HG03460 (cell line): ENCODE measurements around the gene NPRL2.

Source experiments
- ATAC-seq: cut with Tn5 transposase; IDR thresholded peaks from one replicate; pipeline ENCODE4 v1.9.1; 2021; ENCODE audit not compliant: unreplicated experiment

Gene NPRL2

GRCh38 chr3:50373146-50374051 lies 22.8 kb upstream of the NPRL2 start:
- no peak for ATAC-seq

- no peak for ATAC-seq
Measured at GRCh38 chr3:50372349-50372748, 21.8 kb upstream of the NPRL2 start.

GRCh38 chr3:50371133-50371685 lies 20.6 kb upstream of the NPRL2 start:
- ATAC-seq = no peak

GRCh38 chr3:50370594-50370993 lies 20.0 kb upstream of the NPRL2 start:
- no peak for ATAC-seq

- no peak for ATAC-seq
Measured at GRCh38 chr3:50369012-50369670, 18.6 kb upstream of the NPRL2 start.

GRCh38 chr3:50365842-50366220 lies 15.3 kb upstream of the NPRL2 start:
- ATAC-seq = no peak

- peak; percentile 87 for ATAC-seq
Measured at GRCh38 chr3:50365080-50365841, 14.7 kb upstream of the NPRL2 start.

- ATAC-seq = peak; percentile 5
Measured at GRCh38 chr3:50364573-50365079, 14.1 kb upstream of the NPRL2 start.

- peak; percentile 23 for ATAC-seq
Measured at GRCh38 chr3:50359760-50360110, 9.2 kb upstream of the NPRL2 start.

GRCh38 chr3:50358911-50359759 lies 8.6 kb upstream of the NPRL2 start, which contains the start of gene TMEM115:
TSS of gene TMEM115 (minus strand) at chr3:50359521. CDS start at chr3:50359063, 458 bp downstream.
- ATAC-seq = peak; percentile 99

- ATAC-seq = no peak
Measured at GRCh38 chr3:50358355-50358910, 7.9 kb upstream of the NPRL2 start.

- no peak for ATAC-seq
Measured at GRCh38 chr3:50357481-50357880, 6.9 kb upstream of the NPRL2 start.

GRCh38 chr3:50356553-50356952 lies 6.0 kb upstream of the NPRL2 start:
- no peak for ATAC-seq

- no peak for ATAC-seq
Measured at GRCh38 chr3:50355829-50356552, 5.4 kb upstream of the NPRL2 start.

- ATAC-seq = no peak
Measured at GRCh38 chr3:50354850-50355249, 4.3 kb upstream of the NPRL2 start.

GRCh38 chr3:50354186-50354764 lies 3.7 kb upstream of the NPRL2 start:
- ATAC-seq = no peak

- no peak for ATAC-seq
Measured at GRCh38 chr3:50353245-50354004, 2.9 kb upstream of the NPRL2 start.

GRCh38 chr3:50352781-50353180 lies 2.2 kb upstream of the NPRL2 start:
- ATAC-seq = no peak
